HG03432 (cell line): Measurements from ENCODE around the gene RBFOX1.

ENCODE experiments used
- ATAC-seq: cut with Tn5 transposase; IDR thresholded peaks from one replicate; pipeline ENCODE4 v1.9.1; 2021; ENCODE audit warnings: mild to moderate bottlenecking, moderate library complexity; ENCODE audit not compliant: unreplicated experiment

Gene RBFOX1

GRCh38 chr16:7755347-7755882, 422.8 kb downstream of the RBFOX1 start:
- no peak for ATAC-seq
